Epithelial cell of esophagus (primary cell): ENCODE data around the gene COL24A1.
"Not testable (repeated sequence)": the region's sequence is repeated elsewhere in the genome, so short reads cannot be mapped to it uniquely, and the experiment has no call there.

Source experiments
- DNase-seq: peaks from one replicate; pipeline ENCODE4 v3.0.0; 2010; ENCODE audit warnings: low read depth
- H3K4me3 ChIP-seq: 2 replicates; pipeline ENCODE4 v1.5.1; 2011; ENCODE audit warnings: mild to moderate bottlenecking, low read length, control low read depth
- TF ChIP-seq, protein P1 (sequence below): IDR thresholded peaks from 2 replicates; pipeline ENCODE4 v1.5.1; 2011; ENCODE audit warnings: low read depth, mild to moderate bottlenecking, low read length, control low read depth, inconsistent platforms; ENCODE audit not compliant: insufficient read depth; ENCODE audit errors: missing control alignments

Gene COL24A1

DNA sequence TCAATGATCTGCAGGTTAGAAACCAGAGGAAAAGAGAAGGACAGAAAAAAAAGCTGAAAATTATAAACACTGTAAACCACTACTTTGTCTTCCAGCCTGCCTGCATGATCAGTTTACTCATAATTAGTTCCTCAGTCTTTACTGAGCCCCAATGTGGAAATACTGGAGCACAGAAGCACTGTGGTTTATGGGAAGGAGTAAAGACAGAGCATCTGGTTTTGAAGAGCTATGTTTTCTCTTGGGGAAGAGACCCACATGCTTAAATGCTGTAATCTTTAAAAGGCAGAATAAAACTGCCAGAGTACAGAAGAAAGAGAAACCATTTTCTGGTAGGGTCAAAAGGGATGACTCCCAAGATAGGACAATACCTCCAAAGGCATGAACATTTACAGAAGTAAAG lies 289.4 kb downstream of the COL24A1 start:
- no peak overlapping the region for H3K4me3 ChIP-seq
- DNase-seq = no peak
- TF ChIP-seq, protein P1, sequence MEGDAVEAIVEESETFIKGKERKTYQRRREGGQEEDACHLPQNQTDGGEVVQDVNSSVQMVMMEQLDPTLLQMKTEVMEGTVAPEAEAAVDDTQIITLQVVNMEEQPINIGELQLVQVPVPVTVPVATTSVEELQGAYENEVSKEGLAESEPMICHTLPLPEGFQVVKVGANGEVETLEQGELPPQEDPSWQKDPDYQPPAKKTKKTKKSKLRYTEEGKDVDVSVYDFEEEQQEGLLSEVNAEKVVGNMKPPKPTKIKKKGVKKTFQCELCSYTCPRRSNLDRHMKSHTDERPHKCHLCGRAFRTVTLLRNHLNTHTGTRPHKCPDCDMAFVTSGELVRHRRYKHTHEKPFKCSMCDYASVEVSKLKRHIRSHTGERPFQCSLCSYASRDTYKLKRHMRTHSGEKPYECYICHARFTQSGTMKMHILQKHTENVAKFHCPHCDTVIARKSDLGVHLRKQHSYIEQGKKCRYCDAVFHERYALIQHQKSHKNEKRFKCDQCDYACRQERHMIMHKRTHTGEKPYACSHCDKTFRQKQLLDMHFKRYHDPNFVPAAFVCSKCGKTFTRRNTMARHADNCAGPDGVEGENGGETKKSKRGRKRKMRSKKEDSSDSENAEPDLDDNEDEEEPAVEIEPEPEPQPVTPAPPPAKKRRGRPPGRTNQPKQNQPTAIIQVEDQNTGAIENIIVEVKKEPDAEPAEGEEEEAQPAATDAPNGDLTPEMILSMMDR = no peak

DNA sequence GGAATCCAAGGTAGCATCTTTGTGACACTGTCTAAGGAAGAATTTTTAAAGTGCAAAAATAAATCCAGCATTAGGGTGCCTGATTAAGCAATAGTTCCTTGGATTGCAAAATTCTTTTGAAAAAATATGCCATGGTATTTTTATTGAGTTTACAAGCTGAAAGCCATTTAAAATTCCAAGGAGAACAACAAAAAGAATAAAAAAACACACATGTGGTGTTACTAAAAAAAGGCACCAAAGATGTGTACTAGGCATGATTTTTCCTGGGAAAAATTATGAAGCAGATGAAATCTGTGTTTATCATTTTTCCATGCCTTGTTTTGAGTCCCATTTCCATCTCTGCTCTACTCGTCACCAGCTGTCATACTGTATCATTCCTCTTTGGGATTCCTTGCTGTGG lies 291.4 kb downstream of the COL24A1 start:
- no peak for DNase-seq
- no peak overlapping the region for H3K4me3 ChIP-seq
- TF ChIP-seq, protein P1 = no peak

DNA sequence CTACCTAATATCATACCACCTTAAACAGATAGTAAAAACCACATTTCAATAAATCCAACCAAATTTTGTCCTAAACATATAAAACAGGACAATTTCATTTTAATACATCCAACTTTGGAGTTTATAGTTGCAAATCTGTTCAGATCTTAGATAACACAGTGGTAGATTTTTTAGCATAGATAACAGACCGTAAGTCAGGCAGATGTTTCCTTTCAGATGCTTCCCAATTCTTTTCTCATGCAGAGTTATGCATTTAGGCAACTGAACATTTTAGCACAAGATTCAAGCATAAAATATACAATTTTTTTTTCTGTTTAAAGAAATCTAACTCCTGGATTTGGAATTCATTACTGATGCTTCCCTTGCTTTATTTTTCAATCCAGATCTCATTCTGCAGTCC lies 291.8 kb downstream of the COL24A1 start:
- DNase-seq = no peak
- TF ChIP-seq, protein P1 = no peak
- no peak overlapping the region for H3K4me3 ChIP-seq

DNA sequence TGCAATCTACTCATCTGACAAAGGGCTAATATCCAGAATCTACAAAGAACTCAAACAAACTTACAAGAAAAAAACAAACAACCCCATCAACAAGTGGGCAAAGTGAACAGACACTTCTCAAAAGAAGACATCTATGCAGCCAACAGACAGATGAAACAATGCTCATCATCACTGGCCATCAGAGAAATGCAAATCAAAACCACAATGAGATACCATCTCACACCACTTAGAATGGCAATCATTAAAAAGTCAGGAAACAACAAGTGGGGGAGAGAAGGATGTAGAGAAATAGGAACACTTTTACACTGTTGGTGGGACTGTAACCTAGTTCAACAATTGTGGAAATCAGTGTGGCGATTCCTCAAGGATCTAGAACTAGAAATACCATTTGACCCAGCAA lies 292.9 kb downstream of the COL24A1 start:
- H3K4me3 ChIP-seq, DNase-seq: not testable (repeated sequence)

- no peak for DNase-seq
- TF ChIP-seq, protein P1 = no peak
- H3K4me3 ChIP-seq = no peak overlapping the region
These were observed 294.1 kb downstream of the COL24A1 start for GRCh38 chr1:85862456-85862855.

- no peak for DNase-seq
- no peak overlapping the region for H3K4me3 ChIP-seq
- TF ChIP-seq, protein P1 = no peak
These were observed 298.6 kb downstream of the COL24A1 start for GRCh38 chr1:85857991-85858390.

- peak; percentile 70 for DNase-seq
- TF ChIP-seq, protein P1 = peak; percentile 26
- H3K4me3 ChIP-seq = no peak overlapping the region
These were observed 306.3 kb downstream of the COL24A1 start for GRCh38 chr1:85850238-85850637.

DNA sequence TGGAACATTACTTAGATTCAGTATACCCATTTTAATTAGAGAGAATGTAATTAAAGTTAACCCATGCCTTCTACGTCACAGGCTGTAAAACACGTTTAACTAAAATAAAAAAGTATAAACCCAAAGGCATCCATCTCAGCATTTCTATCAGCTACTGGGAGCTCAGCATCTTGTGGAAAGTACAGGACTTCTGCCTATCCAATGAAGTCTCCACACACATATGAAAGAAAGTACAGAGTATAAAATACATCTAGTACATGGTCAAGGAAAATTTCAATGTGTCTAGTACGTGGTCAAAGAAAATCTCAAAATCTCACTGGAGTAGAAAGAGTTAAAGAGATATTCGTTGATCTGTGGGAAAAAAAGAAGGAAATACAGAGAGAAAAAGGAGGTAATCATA lies 306.9 kb downstream of the COL24A1 start:
- H3K4me3 ChIP-seq = no peak overlapping the region
- no peak for DNase-seq
- TF ChIP-seq, protein P1 = no peak
